HepG2 (cell line): ENCODE data around the gene S100G. TPM values are rescaled to one million over a fixed set of nuclear protein-coding genes. Genes with fewer than 3 reads are reported as not detected.
"Not testable (repeated sequence)": the region's sequence is repeated elsewhere in the genome, so short reads cannot be mapped to it uniquely, and the experiment has no call there.

ENCODE experiments used
- ATAC-seq: fragments of 200-7000 bp; cut with Tn5 transposase; 3 replicates; pipeline ENCODE4 v1.9.1; 2020; ENCODE audit warnings: mild to moderate bottlenecking, moderate library complexity
- BruUV-seq: library from RNA; stranded (reverse); fragments of 400-500 nt; replicated peaks from 2 replicates; lab custom pipeline; 2021; lab: Mats Ljungman, UMichigan
- CTCF ChIA-PET: fragments of 300-600 bp; formaldehyde crosslinking; extraction: SDS; loops from one replicate; lab custom pipeline; 2021; ENCODE audit warnings: low total read pairs, inconsistent platforms, low intra/inter-chr PET ratio; lab: Yijun Ruan, JAX
- POLR2A ChIA-PET: fragments of 350-600 bp; sonication (Branson Sonifier 250); formaldehyde crosslinking; loops from one replicate; lab custom pipeline; 2020; ENCODE audit warnings: antibody characterized with exemption, inconsistent platforms; lab: Yijun Ruan, JAX
- DNase-seq: peaks from one replicate; pipeline ENCODE4 v3.0.0-alpha.2; 2015; ENCODE audit warnings: low spot score
- FAIRE-seq: peaks from 3 replicates; lab custom pipeline; 2011; peaks lifted over from hg19 to GRCh38; lab: Jason Lieb, UNC
- H2AFZ ChIP-seq: one replicate; pipeline ENCODE4 v1.6.1; 2011; ENCODE audit warnings: low read length, inconsistent platforms
- H3K27ac ChIP-seq: fragments of 300-600 bp; 3 replicates; pipeline ENCODE4 v1.8.0; 2011; ENCODE audit warnings: mixed run types, mild to moderate bottlenecking, mixed read lengths, low read length, inconsistent platforms; ENCODE audit not compliant: insufficient read depth; ENCODE audit errors: extremely low read length
- H3K27me3 ChIP-seq, 2 experiments: fragments of 200-600 bp in 1 of 2; 2 replicates in 1 of 2; 3 replicates in 1 of 2; pipeline versions ENCODE4 v1.6.0 to v1.8.0; 2011; ENCODE audit warnings: low read length in 2 of 2, mild to moderate bottlenecking in 2 of 2, moderate library complexity in 2 of 2, inconsistent platforms in 1 of 2; ENCODE audit not compliant: insufficient read depth in 2 of 2, control insufficient read depth in 1 of 2
- H3K36me3 ChIP-seq, 2 experiments: fragments of 200-600 bp in 1 of 2; replicated peaks in 1 of 2; 2 replicates in 1 of 2; 3 replicates in 1 of 2; pipeline versions ENCODE4 v1.5.1 to v1.8.0; 2011; ENCODE audit warnings: low read length in 2 of 2, inconsistent platforms in 1 of 2; ENCODE audit not compliant: insufficient read depth in 2 of 2, control insufficient read depth in 1 of 2
- H3K4me1 ChIP-seq: 2 replicates; pipeline ENCODE4 v1.5.1; 2012; ENCODE audit warnings: low read length, inconsistent platforms; ENCODE audit not compliant: insufficient read depth
- H3K4me2 ChIP-seq: 2 replicates; pipeline ENCODE4 v1.6.0; 2011; ENCODE audit warnings: low read depth, low read length, inconsistent platforms
- H3K4me3 ChIP-seq, 3 experiments: fragments of 200-600 bp in 1 of 3; sonication (generic), shearing (Covaris generic) in 1 of 3; replicated peaks in 1 of 3; 2 replicates each; pipeline ENCODE4 v1.5.1; 2011 to 2016; ENCODE audit warnings: low read length in 3 of 3, inconsistent platforms in 2 of 3, low read depth in 2 of 3, mild to moderate bottlenecking in 2 of 3, control low read depth in 1 of 3, mixed read lengths in 1 of 3; ENCODE audit not compliant: insufficient read depth in 1 of 3
- H3K79me2 ChIP-seq: one replicate; pipeline ENCODE4 v1.6.1; 2011; ENCODE audit warnings: low read length, inconsistent platforms; ENCODE audit not compliant: insufficient read depth
- H3K9ac ChIP-seq: 2 replicates; pipeline ENCODE4 v1.6.0; 2011; ENCODE audit warnings: mild to moderate bottlenecking, low read depth, low read length, inconsistent platforms; ENCODE audit not compliant: insufficient read depth
- H3K9me3 ChIP-seq: 2 replicates; pipeline ENCODE4 v1.5.1; 2012; ENCODE audit warnings: mild to moderate bottlenecking, low read length
- H4K20me1 ChIP-seq: 2 replicates; pipeline ENCODE4 v1.6.0; 2011; ENCODE audit warnings: inconsistent platforms, mild to moderate bottlenecking, low read length, moderate library complexity; ENCODE audit not compliant: insufficient read depth
- HNRNPUL1 ChIP-seq: fragments of 200-400 bp; formaldehyde crosslinking; IDR thresholded peaks from 2 replicates; pipeline ENCODE4 v1.6.1; 2017; ENCODE audit warnings: low read depth, mild to moderate bottlenecking, low read length, moderate library complexity
- KDM6A ChIP-seq: IDR thresholded peaks from 2 replicates; pipeline ENCODE4 v1.6.1; 2016; ENCODE audit warnings: low read depth
- ZFP82 ChIP-seq: sonication (generic); formaldehyde crosslinking; IDR thresholded peaks from 2 replicates; pipeline ENCODE4 v1.5.1; 2020; ENCODE audit warnings: mild to moderate bottlenecking, missing genetic modification reagents, borderline replicate concordance
- WGBS: methylation state at CpG from one replicate; pipeline ENCODE4 v1.1.6; 2017; ENCODE audit warnings: low lambda C conversion rate; 5-methylcytosine and 5-hydroxymethylcytosine counted together
- in situ Hi-C: cut with HindIII; loops from 2 replicates; pipeline ENCODE4 v1.10.0; 2017; ENCODE audit warnings: low pct_unique_long_range_greater_than_20kb; ENCODE audit not compliant: extremely low pct_ligation_motif_present
- intact Hi-C: fragments of 100-400 bp; cut with micrococcal nuclease; formaldehyde crosslinking; loops from one replicate; pipeline ENCODE4 v1.10.0; 2022; ENCODE audit not compliant: unreplicated experiment
- polyA plus RNA-seq, 8 experiments: library from polyadenylated mRNA; depleted of rRNA in 3 of 8; stranded (reverse) in 7 of 8; unstranded in 1 of 8; fragments of >200 nt; fragmentation: Illumina TruSeq in 4 of 8; extraction: Trizol in 4 of 8; gene quantifications; 2 replicates each; pipeline versions ENCODE4 v1.2.1 to v1.2.3, GENCODE V29; 2011 to 2016; ENCODE audit warnings: low read depth in 4 of 8, missing spikeins in 1 of 8, mixed read lengths in 1 of 8; ENCODE audit not compliant: insufficient read depth in 1 of 8
- total RNA-seq, 5 experiments: library from RNA; depleted of rRNA; stranded (reverse); fragments of >200 nt; fragmentation: Illumina TruSeq; extraction: Trizol; gene quantifications; 2 replicates each; pipeline ENCODE4 v1.2.3, GENCODE V29; 2016; ENCODE audit warnings: low read depth in 1 of 5
- TF ChIP-seq, protein P1 (sequence below): sonication (generic); formaldehyde crosslinking; IDR thresholded peaks from 2 replicates; pipeline ENCODE4 v1.5.1; 2020; ENCODE audit warnings: mild to moderate bottlenecking, missing genetic modification reagents, moderate library complexity

S100G gene
- total and polyA plus RNA-seq, 2 of the 13 experiments (the other 11 are each of a cell fraction or from before 2014, with no cell fraction given) = not detected

DNA sequence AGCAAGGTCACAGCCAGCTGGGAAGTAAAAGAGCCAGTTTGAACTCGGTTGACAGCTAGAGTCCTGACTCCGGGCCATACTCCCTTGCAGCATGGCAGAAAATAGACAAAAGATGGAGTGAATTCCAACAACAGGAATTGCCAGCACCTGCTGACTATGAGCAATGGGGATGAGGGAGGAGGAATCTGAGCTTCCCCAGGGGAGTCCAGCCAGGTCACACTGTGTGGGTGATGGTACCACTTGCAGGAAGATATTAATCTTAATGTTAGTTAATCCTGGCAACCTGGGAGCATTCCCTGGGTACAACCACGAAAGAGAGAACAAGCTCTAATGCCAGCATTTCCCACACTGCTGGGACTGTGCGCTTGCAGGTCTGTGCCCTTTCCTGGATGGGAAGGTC, 48.1 kb upstream of the S100G start:
- H3K4me1 ChIP-seq = peaks cover 21% of the 10 kb centered on the region
- H3K9me3 ChIP-seq = no peaks in the 10 kb centered on the region
- no peak overlapping the region for H2AFZ ChIP-seq
- in situ Hi-C loops = no loop called here
- DNase-seq (no peak), ATAC-seq (no peak), FAIRE-seq (no peak)
- H3K9ac ChIP-seq = no peak overlapping the region
- no peaks in the 10 kb centered on the region for H3K27me3 ChIP-seq
- POLR2A ChIA-PET = no interaction called here
- CTCF ChIA-PET = no interaction called here
- H3K79me2 ChIP-seq = no peaks in the 10 kb centered on the region
- no TSS peak for BruUV-seq
- no peak for TF ChIP-seq KDM6A
- TF ChIP-seq HNRNPUL1 = no peak
- TF ChIP-seq ZFP82 (CRISPR knock-in tag) = no peak
- TF ChIP-seq, protein P1, sequence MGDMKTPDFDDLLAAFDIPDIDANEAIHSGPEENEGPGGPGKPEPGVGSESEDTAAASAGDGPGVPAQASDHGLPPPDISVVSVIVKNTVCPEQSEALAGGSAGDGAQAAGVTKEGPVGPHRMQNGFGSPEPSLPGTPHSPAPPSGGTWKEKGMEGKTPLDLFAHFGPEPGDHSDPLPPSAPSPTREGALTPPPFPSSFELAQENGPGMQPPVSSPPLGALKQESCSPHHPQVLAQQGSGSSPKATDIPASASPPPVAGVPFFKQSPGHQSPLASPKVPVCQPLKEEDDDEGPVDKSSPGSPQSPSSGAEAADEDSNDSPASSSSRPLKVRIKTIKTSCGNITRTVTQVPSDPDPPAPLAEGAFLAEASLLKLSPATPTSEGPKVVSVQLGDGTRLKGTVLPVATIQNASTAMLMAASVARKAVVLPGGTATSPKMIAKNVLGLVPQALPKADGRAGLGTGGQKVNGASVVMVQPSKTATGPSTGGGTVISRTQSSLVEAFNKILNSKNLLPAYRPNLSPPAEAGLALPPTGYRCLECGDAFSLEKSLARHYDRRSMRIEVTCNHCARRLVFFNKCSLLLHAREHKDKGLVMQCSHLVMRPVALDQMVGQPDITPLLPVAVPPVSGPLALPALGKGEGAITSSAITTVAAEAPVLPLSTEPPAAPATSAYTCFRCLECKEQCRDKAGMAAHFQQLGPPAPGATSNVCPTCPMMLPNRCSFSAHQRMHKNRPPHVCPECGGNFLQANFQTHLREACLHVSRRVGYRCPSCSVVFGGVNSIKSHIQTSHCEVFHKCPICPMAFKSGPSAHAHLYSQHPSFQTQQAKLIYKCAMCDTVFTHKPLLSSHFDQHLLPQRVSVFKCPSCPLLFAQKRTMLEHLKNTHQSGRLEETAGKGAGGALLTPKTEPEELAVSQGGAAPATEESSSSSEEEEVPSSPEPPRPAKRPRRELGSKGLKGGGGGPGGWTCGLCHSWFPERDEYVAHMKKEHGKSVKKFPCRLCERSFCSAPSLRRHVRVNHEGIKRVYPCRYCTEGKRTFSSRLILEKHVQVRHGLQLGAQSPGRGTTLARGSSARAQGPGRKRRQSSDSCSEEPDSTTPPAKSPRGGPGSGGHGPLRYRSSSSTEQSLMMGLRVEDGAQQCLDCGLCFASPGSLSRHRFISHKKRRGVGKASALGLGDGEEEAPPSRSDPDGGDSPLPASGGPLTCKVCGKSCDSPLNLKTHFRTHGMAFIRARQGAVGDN = no peak
- H3K4me2 ChIP-seq = no peak overlapping the region
- H4K20me1 ChIP-seq = no peaks in the 10 kb centered on the region
- intact Hi-C loops = no loop called here
- 96% methylated on average over 3 of the region's 4 CpGs for WGBS
- H3K27ac ChIP-seq = no peak overlapping the region
- no peaks in the 10 kb centered on the region; a peak in 2 of 5 replicates for H3K36me3 ChIP-seq
- no peak overlapping the region for H3K4me3 ChIP-seq

DNA sequence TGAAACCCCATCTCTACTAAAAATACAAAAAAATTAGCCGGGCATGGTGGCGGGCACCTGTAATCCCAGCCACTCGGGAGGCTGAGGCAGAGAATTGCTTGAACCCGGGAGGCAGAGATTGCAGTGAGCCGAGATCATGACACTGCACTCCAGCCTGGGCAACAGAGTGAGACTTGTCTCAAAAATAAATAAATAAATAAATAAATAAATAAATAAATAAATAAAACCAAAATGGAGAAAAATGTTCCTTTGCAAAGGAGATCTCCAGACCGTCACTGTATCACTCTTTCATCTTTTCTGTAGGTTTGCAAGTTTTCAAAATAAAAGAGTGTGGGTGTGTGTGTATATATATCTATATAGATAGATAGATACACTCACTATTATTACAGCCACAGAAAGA, 46.7 kb upstream of the S100G start:
- H3K79me2 ChIP-seq, H3K27me3 ChIP-seq, DNase-seq, H3K27ac ChIP-seq, in situ Hi-C loops, FAIRE-seq, POLR2A ChIA-PET, intact Hi-C loops, ATAC-seq, H3K9me3 ChIP-seq, BruUV-seq, H4K20me1 ChIP-seq, H3K9ac ChIP-seq, CTCF ChIA-PET, H3K4me3 ChIP-seq, H2AFZ ChIP-seq, H3K36me3 ChIP-seq: not testable (repeated sequence)
- H3K4me2 ChIP-seq = 0 out of 2 replicates have a peak overlapping the region, but pooled peaks have one; percentile 32
- H3K4me1 ChIP-seq = peaks cover 21% of the 10 kb centered on the region
- 94% methylated on average over 6 of the region's 6 CpGs for WGBS
